Limb (tissue), 2 donors: ENCODE measurements around the gene MCC.

Source experiments
- DNase-seq, 2 donors: peaks; one replicate each; pipeline ENCODE4 v3.0.0-alpha.2; 2016; ENCODE audit errors: extremely low spot score in 2 of 2

MCC gene

GRCh38 chr5:113181853-113182490 lies 306.3 kb downstream of the MCC start:
- DNase-seq = no peak

- DNase-seq = no peak
Observed at GRCh38 chr5:113181409-113181808, 306.8 kb downstream of the MCC start.

- DNase-seq = peak in 1 of 2 donors; percentile 60
Observed at GRCh38 chr5:113179156-113179555, 309.1 kb downstream of the MCC start.

GRCh38 chr5:113178073-113178779 lies 310.0 kb downstream of the MCC start:
- DNase-seq = no peak

GRCh38 chr5:113177225-113177624 lies 311.0 kb downstream of the MCC start:
- DNase-seq = no peak

- no peak for DNase-seq
Observed at GRCh38 chr5:113176734-113177133, 311.5 kb downstream of the MCC start.

- DNase-seq = no peak
Observed at GRCh38 chr5:113176196-113176595, 312.1 kb downstream of the MCC start.

- DNase-seq = no peak
Observed at GRCh38 chr5:113172231-113172826, 315.9 kb downstream of the MCC start.

GRCh38 chr5:113171520-113171919 lies 316.7 kb downstream of the MCC start:
- no peak for DNase-seq

GRCh38 chr5:113170707-113171106 lies 317.5 kb downstream of the MCC start:
- DNase-seq = no peak

- no peak for DNase-seq
Observed at GRCh38 chr5:113169720-113170119, 318.5 kb downstream of the MCC start.

- DNase-seq = no peak
Observed at GRCh38 chr5:113167985-113168384, 320.3 kb downstream of the MCC start.

- DNase-seq = no peak
Observed at GRCh38 chr5:113166852-113167366, 321.3 kb downstream of the MCC start.

GRCh38 chr5:113166261-113166660 lies 322.0 kb downstream of the MCC start:
- no peak for DNase-seq

- no peak for DNase-seq
Observed at GRCh38 chr5:113164021-113164420, 324.2 kb downstream of the MCC start.

- no peak for DNase-seq
Observed at GRCh38 chr5:113163328-113163727, 324.9 kb downstream of the MCC start.

- DNase-seq = no peak
Observed at GRCh38 chr5:113162770-113163169, 325.5 kb downstream of the MCC start.

GRCh38 chr5:113162208-113162607 lies 326.0 kb downstream of the MCC start:
- DNase-seq = no peak

- no peak for DNase-seq
Observed at GRCh38 chr5:113161806-113162205, 326.4 kb downstream of the MCC start.

- DNase-seq = no peak
Observed at GRCh38 chr5:113157886-113158285, 330.4 kb downstream of the MCC start.

- DNase-seq = no peak
Observed at GRCh38 chr5:113156271-113156877, 331.9 kb downstream of the MCC start.

GRCh38 chr5:113153512-113154097 lies 334.6 kb downstream of the MCC start:
- DNase-seq = no peak
